ENCODE measurements around the gene JAG2. TPM values are rescaled to one million over a fixed set of nuclear protein-coding genes. Genes with fewer than 3 reads are reported as not detected.

The JAG2 gene
- total RNA-seq, 1 donor from 2014 or later, result 9.7 TPM

- Mint-ChIP-seq H3K36me3 (ENCODE audit: low read depth) (peaks cover 1% of the 10 kb centered on the region), H3K27me3 (no peaks in the 10 kb centered on the region), H3K4me3 (no peak overlapping the region), H3K27ac (no peak overlapping the region), H3K9me3 (no peaks in the 10 kb centered on the region), H3K4me1 (no peaks in the 10 kb centered on the region)
- no peak for DNase-seq
- intact Hi-C loops (cut with micrococcal nuclease), result no loop called here
Measured at GRCh38 chr14:105207996-105208737, 39.6 kb upstream of the JAG2 start.

- Mint-ChIP-seq H3K36me3 (ENCODE audit: low read depth) (peaks cover 1% of the 10 kb centered on the region), H3K4me1 (no peaks in the 10 kb centered on the region), H3K27ac (no peak overlapping the region), H3K9me3 (no peaks in the 10 kb centered on the region), H3K27me3 (no peaks in the 10 kb centered on the region), H3K4me3 (no peak overlapping the region)
- intact Hi-C loops (cut with micrococcal nuclease), result no loop called here
- no peak for DNase-seq
Measured at GRCh38 chr14:105207460-105207901, 38.9 kb upstream of the JAG2 start.

GRCh38 chr14:105206873-105207272 is 38.3 kb upstream of the JAG2 start:
- no peak overlapping the region for H3K27ac Mint-ChIP-seq
- no peaks in the 10 kb centered on the region for H3K9me3 Mint-ChIP-seq
- no peak for DNase-seq
- intact Hi-C loops (cut with micrococcal nuclease), result no loop called here
- no peaks in the 10 kb centered on the region for H3K36me3 Mint-ChIP-seq (ENCODE audit: low read depth)
- no peaks in the 10 kb centered on the region for H3K27me3 Mint-ChIP-seq
- H3K4me3 Mint-ChIP-seq, result no peak overlapping the region
- H3K4me1 Mint-ChIP-seq, result peaks cover 2% of the 10 kb centered on the region

GRCh38 chr14:105205673-105206208 is 37.2 kb upstream of the JAG2 start:
- DNase-seq, result no peak
- Mint-ChIP-seq H3K9me3 (no peaks in the 10 kb centered on the region), H3K4me1 (peaks cover 6% of the 10 kb centered on the region), H3K27ac (no peak overlapping the region), H3K36me3 (ENCODE audit: low read depth) (no peaks in the 10 kb centered on the region), H3K4me3 (no peak overlapping the region), H3K27me3 (no peaks in the 10 kb centered on the region)
- intact Hi-C loops (cut with micrococcal nuclease), result no loop called here

- Mint-ChIP-seq H3K4me1 (peaks cover 6% of the 10 kb centered on the region), H3K4me3 (no peak overlapping the region), H3K36me3 (ENCODE audit: low read depth) (no peaks in the 10 kb centered on the region), H3K27ac (no peak overlapping the region), H3K27me3 (peaks cover 4% of the 10 kb centered on the region), H3K9me3 (no peaks in the 10 kb centered on the region)
- intact Hi-C loops (cut with micrococcal nuclease), result no loop called here
- DNase-seq, result no peak
Measured at GRCh38 chr14:105204931-105205672, 36.5 kb upstream of the JAG2 start.

- H3K36me3 Mint-ChIP-seq (ENCODE audit: low read depth), result no peaks in the 10 kb centered on the region
- H3K4me3 Mint-ChIP-seq, result no peak overlapping the region
- peaks cover 8% of the 10 kb centered on the region for H3K27me3 Mint-ChIP-seq
- no peak overlapping the region for H3K27ac Mint-ChIP-seq
- no peak for DNase-seq
- intact Hi-C loops (cut with micrococcal nuclease), result no loop called here
- H3K9me3 Mint-ChIP-seq, result no peaks in the 10 kb centered on the region
- H3K4me1 Mint-ChIP-seq, result peaks cover 6% of the 10 kb centered on the region
Measured at GRCh38 chr14:105204206-105204930, 35.8 kb upstream of the JAG2 start.

- Mint-ChIP-seq H3K4me3 (no peak overlapping the region), H3K36me3 (ENCODE audit: low read depth) (no peaks in the 10 kb centered on the region), H3K4me1 (peaks cover 7% of the 10 kb centered on the region), H3K9me3 (no peaks in the 10 kb centered on the region), H3K27ac (no peak overlapping the region), H3K27me3 (peaks cover 11% of the 10 kb centered on the region)
- intact Hi-C loops (cut with micrococcal nuclease), result loop anchor here (1.0 kb wide), 1 partner anchor 149 kb away; no protein-coding TSS in a partner anchor
- no peak for DNase-seq
Measured at GRCh38 chr14:105203701-105204100, 35.1 kb upstream of the JAG2 start.

GRCh38 chr14:105203057-105203531 is 34.5 kb upstream of the JAG2 start:
- DNase-seq, result peak; percentile 91
- no peaks in the 10 kb centered on the region for H3K9me3 Mint-ChIP-seq
- intact Hi-C loops (cut with micrococcal nuclease), result loop anchor here (1.0 kb wide), 1 partner anchor 149 kb away; no protein-coding TSS in a partner anchor
- H3K4me1 Mint-ChIP-seq, result peaks cover 7% of the 10 kb centered on the region
- no peaks in the 10 kb centered on the region for H3K36me3 Mint-ChIP-seq (ENCODE audit: low read depth)
- no peak overlapping the region for H3K4me3 Mint-ChIP-seq
- no peak overlapping the region for H3K27ac Mint-ChIP-seq
- H3K27me3 Mint-ChIP-seq, result peaks cover 14% of the 10 kb centered on the region

GRCh38 chr14:105201925-105202513 is 33.4 kb upstream of the JAG2 start:
- Mint-ChIP-seq H3K27me3 (peaks cover 22% of the 10 kb centered on the region), H3K4me1 (peaks cover 7% of the 10 kb centered on the region), H3K9me3 (no peaks in the 10 kb centered on the region), H3K36me3 (ENCODE audit: low read depth) (no peaks in the 10 kb centered on the region), H3K4me3 (peak overlapping the region; percentile 45), H3K27ac (no peak overlapping the region)
- peak; percentile 79 for DNase-seq
- intact Hi-C loops (cut with micrococcal nuclease), result no loop called here

GRCh38 chr14:105201156-105201924 is 32.8 kb upstream of the JAG2 start:
- Mint-ChIP-seq H3K4me1 (peaks cover 7% of the 10 kb centered on the region), H3K9me3 (no peaks in the 10 kb centered on the region), H3K4me3 (peak overlapping the region; percentile 45), H3K27ac (no peak overlapping the region), H3K27me3 (peaks cover 22% of the 10 kb centered on the region), H3K36me3 (ENCODE audit: low read depth) (no peaks in the 10 kb centered on the region)
- intact Hi-C loops (cut with micrococcal nuclease), result no loop called here
- DNase-seq, result no peak

GRCh38 chr14:105200641-105201040 is 32.1 kb upstream of the JAG2 start:
- H3K4me3 Mint-ChIP-seq, result no peak overlapping the region
- H3K4me1 Mint-ChIP-seq, result peaks cover 10% of the 10 kb centered on the region
- no peaks in the 10 kb centered on the region for H3K9me3 Mint-ChIP-seq
- DNase-seq, result no peak
- H3K36me3 Mint-ChIP-seq (ENCODE audit: low read depth), result no peaks in the 10 kb centered on the region
- no peak overlapping the region for H3K27ac Mint-ChIP-seq
- intact Hi-C loops (cut with micrococcal nuclease), result no loop called here
- H3K27me3 Mint-ChIP-seq, result peaks cover 28% of the 10 kb centered on the region

GRCh38 chr14:105200074-105200473 is 31.5 kb upstream of the JAG2 start:
- peaks cover 31% of the 10 kb centered on the region for H3K27me3 Mint-ChIP-seq
- no peaks in the 10 kb centered on the region for H3K36me3 Mint-ChIP-seq (ENCODE audit: low read depth)
- no peak overlapping the region for H3K27ac Mint-ChIP-seq
- no peak overlapping the region for H3K4me3 Mint-ChIP-seq
- intact Hi-C loops (cut with micrococcal nuclease), result no loop called here
- H3K9me3 Mint-ChIP-seq, result no peaks in the 10 kb centered on the region
- no peak for DNase-seq
- peaks cover 13% of the 10 kb centered on the region for H3K4me1 Mint-ChIP-seq

- Mint-ChIP-seq H3K27me3 (peaks cover 37% of the 10 kb centered on the region), H3K4me3 (no peak overlapping the region), H3K36me3 (ENCODE audit: low read depth) (no peaks in the 10 kb centered on the region), H3K9me3 (no peaks in the 10 kb centered on the region), H3K4me1 (peaks cover 18% of the 10 kb centered on the region), H3K27ac (no peak overlapping the region)
- intact Hi-C loops (cut with micrococcal nuclease), result no loop called here
- DNase-seq, result no peak
Measured at GRCh38 chr14:105199093-105199492, 30.5 kb upstream of the JAG2 start.
